AG10803 (cell line): ENCODE measurements around the gene GNG13.
"Not testable (repeated sequence)": the region's sequence is repeated elsewhere in the genome, so short reads cannot be mapped to it uniquely, and the experiment has no call there.

Source experiments
- DNase-seq: peaks from one replicate; pipeline ENCODE4 v3.0.0; 2010; ENCODE audit warnings: low read depth
- H3K4me3 ChIP-seq: 2 replicates; pipeline ENCODE4 v1.5.1; 2011; ENCODE audit warnings: mild to moderate bottlenecking, low read length, control low read depth
- TF ChIP-seq, protein P1 (sequence below): conservative IDR thresholded peaks from 2 replicates; pipeline ENCODE4 v1.5.1; 2011; ENCODE audit warnings: mild to moderate bottlenecking, low read length, control low read depth, inconsistent platforms

The GNG13 gene

DNA sequence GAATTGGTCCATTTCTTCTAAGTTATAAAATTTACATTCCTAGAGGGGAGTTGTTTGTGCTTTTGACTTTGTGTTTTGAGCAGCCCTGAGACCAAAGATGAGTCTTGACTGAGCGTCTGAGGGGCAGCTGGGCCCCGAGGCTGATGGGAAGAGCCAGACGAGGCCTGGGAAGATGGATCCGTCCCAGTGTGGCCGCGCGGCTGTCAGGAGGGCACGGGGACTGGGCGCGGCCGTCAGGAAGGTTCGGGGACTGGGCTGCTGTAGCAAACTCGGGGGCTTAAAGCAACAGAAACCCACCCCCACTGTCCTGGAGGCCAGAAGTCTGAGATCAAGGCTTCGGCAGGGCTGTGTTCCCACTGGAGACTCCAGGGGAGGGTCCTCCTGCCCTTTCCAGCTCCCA, 38.2 kb upstream of the GNG13 start:
- TF ChIP-seq, protein P1, sequence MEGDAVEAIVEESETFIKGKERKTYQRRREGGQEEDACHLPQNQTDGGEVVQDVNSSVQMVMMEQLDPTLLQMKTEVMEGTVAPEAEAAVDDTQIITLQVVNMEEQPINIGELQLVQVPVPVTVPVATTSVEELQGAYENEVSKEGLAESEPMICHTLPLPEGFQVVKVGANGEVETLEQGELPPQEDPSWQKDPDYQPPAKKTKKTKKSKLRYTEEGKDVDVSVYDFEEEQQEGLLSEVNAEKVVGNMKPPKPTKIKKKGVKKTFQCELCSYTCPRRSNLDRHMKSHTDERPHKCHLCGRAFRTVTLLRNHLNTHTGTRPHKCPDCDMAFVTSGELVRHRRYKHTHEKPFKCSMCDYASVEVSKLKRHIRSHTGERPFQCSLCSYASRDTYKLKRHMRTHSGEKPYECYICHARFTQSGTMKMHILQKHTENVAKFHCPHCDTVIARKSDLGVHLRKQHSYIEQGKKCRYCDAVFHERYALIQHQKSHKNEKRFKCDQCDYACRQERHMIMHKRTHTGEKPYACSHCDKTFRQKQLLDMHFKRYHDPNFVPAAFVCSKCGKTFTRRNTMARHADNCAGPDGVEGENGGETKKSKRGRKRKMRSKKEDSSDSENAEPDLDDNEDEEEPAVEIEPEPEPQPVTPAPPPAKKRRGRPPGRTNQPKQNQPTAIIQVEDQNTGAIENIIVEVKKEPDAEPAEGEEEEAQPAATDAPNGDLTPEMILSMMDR: no peak
- no peak for DNase-seq

DNA sequence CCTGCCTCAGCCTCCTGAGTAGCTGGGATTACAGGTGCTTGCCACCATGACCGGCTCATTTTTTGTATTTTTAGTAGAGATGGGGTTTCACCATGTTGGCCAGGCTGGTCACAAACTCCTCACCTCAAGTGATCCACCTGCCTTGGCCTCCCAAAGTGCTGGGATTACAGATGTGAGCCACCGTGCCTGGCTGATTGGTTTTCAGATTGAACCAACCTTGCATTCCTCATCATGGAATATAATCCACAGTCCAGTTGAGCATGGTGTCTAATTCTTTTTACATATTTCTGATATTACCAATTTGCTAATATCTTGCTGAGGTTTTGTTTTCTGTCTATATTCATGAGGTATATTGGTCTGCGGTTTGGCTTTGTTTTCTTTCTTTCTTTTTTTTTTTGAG, 36.3 kb upstream of the GNG13 start:
- not testable (repeated sequence) for DNase-seq

More for the DNA sequence above, 38.2 kb upstream of the GNG13 start:
- H3K4me3 ChIP-seq: no peak overlapping the region

GRCh38 chr16:836221-836620, 35.7 kb upstream of the GNG13 start:
- no peak overlapping the region for H3K4me3 ChIP-seq
- no peak for DNase-seq
- TF ChIP-seq, protein P1: no peak

More for the DNA sequence above, 36.3 kb upstream of the GNG13 start:
- not testable (repeated sequence) for H3K4me3 ChIP-seq

- DNase-seq: no peak
- TF ChIP-seq, protein P1: no peak
- H3K4me3 ChIP-seq: no peak overlapping the region
Measured at GRCh38 chr16:835373-835772, 34.8 kb upstream of the GNG13 start.

- no peak overlapping the region for H3K4me3 ChIP-seq
- no peak for DNase-seq
- TF ChIP-seq, protein P1: no peak
Measured at GRCh38 chr16:833411-833810, 32.9 kb upstream of the GNG13 start.

GRCh38 chr16:832652-833336, 32.3 kb upstream of the GNG13 start:
- TF ChIP-seq, protein P1: no peak
- H3K4me3 ChIP-seq: no peak overlapping the region
- no peak for DNase-seq

- no peak overlapping the region for H3K4me3 ChIP-seq
- TF ChIP-seq, protein P1: no peak
- DNase-seq: no peak
Measured at GRCh38 chr16:831571-832413, 31.3 kb upstream of the GNG13 start.
